Lower leg skin (tissue), 3 donors: ENCODE measurements around the gene CYLC2.

Experiments used
- CTCF ChIP-seq, 3 donors: fragments of 450-650 bp; IDR thresholded peaks; one replicate each; pipeline ENCODE4 v1.5.1; 2016; ENCODE audit warnings: antibody characterized with exemption in 3 of 3, mild to moderate bottlenecking in 3 of 3, moderate library complexity in 2 of 3
- POLR2A ChIP-seq, 2 donors: fragments of 450-650 bp; IDR thresholded peaks; one replicate each; pipeline ENCODE4 v1.6.1; 2016 to 2017; ENCODE audit warnings: antibody characterized with exemption in 2 of 2, mild to moderate bottlenecking in 1 of 2, moderate library complexity in 1 of 2

GRCh38 chr9:102966999-102967398 lies 28.1 kb upstream of the CYLC2 start:
- TF ChIP-seq POLR2A (IDR thresholded peaks at IDR 0.05) (no peak), CTCF (IDR thresholded peaks at IDR 0.05) (no peak)
